Neuron (in vitro differentiated cells): Measurements from ENCODE around the gene ANO6.
A peak's percentile ranks its signal among the peaks of the same experiment; 100 is the strongest.
"Not testable (repeated sequence)": the region's sequence is repeated elsewhere in the genome, so short reads cannot be mapped to it uniquely, and the experiment has no call there.

Experiments used
- H2AFZ ChIP-seq: one replicate; pipeline ENCODE4 v1.6.1; 2013; ENCODE audit warnings: low read depth, mild to moderate bottlenecking, inconsistent platforms, low read length, moderate library complexity
- H3K27me3 ChIP-seq: one replicate; pipeline ENCODE4 v1.6.1; 2013; ENCODE audit warnings: low read length; ENCODE audit not compliant: insufficient read depth
- H3K36me3 ChIP-seq: one replicate; pipeline ENCODE4 v1.6.1; 2013; ENCODE audit warnings: low read length; ENCODE audit not compliant: insufficient read depth
- H3K4me1 ChIP-seq: one replicate; pipeline ENCODE4 v1.6.1; 2013; ENCODE audit warnings: low read length; ENCODE audit not compliant: insufficient read depth
- H3K4me3 ChIP-seq: 2 replicates; pipeline ENCODE4 v1.5.1; 2013; ENCODE audit warnings: mild to moderate bottlenecking, low read length, moderate library complexity
- H3K9me3 ChIP-seq: one replicate; pipeline ENCODE4 v1.6.1; 2013; ENCODE audit warnings: low read length

ANO6 gene

GRCh38 chr12:45215419-45216229 lies at the start of gene ANO6:
TSS of gene ANO6 (plus strand) at chr12:45216095. CDS start at chr12:45216322, 227 bp downstream.
- H3K4me3 ChIP-seq, result peak within 1 kb of the TSS; percentile 51
- no peaks in the 10 kb centered on the region for H3K9me3 ChIP-seq
- H3K36me3 ChIP-seq, result no peaks in the 10 kb centered on the region
- peaks cover 8% of the 10 kb centered on the region for H3K4me1 ChIP-seq
- H2AFZ ChIP-seq, result peak within 1 kb of the TSS; percentile 92
- H3K27me3 ChIP-seq, result no peaks in the 10 kb centered on the region

- H3K9me3 ChIP-seq, result no peaks in the 10 kb centered on the region
- H3K4me3 ChIP-seq, result no peak overlapping the region
These were observed 46.9 kb upstream of the ANO6 start for GRCh38 chr12:45168976-45169375.

GRCh38 chr12:45170456-45171042 lies 45.3 kb upstream of the ANO6 start:
- Histone ChIP-seq H3K36me3 (peaks cover 1% of the 10 kb centered on the region), H3K27me3 (no peaks in the 10 kb centered on the region), H3K9me3 (peaks cover 4% of the 10 kb centered on the region), H3K4me3 (no peak overlapping the region), H3K4me1 (no peaks in the 10 kb centered on the region), H2AFZ (no peak overlapping the region)

More at GRCh38 chr12:45168976-45169375, 46.9 kb upstream of the ANO6 start:
- Histone ChIP-seq H3K36me3 (no peaks in the 10 kb centered on the region), H3K4me1 (no peaks in the 10 kb centered on the region), H3K27me3 (no peaks in the 10 kb centered on the region), H2AFZ (no peak overlapping the region)

GRCh38 chr12:45173293-45173692 lies 42.6 kb upstream of the ANO6 start:
- not testable (repeated sequence) for H3K4me1 ChIP-seq, H3K36me3 ChIP-seq, H2AFZ ChIP-seq

GRCh38 chr12:45174595-45174994 lies 41.3 kb upstream of the ANO6 start:
- Histone ChIP-seq H3K36me3 (peaks cover 1% of the 10 kb centered on the region), H3K4me1 (no peaks in the 10 kb centered on the region), H2AFZ (no peak overlapping the region), H3K27me3 (no peaks in the 10 kb centered on the region), H3K9me3 (peaks cover 7% of the 10 kb centered on the region), H3K4me3 (no peak overlapping the region)

More at GRCh38 chr12:45173293-45173692, 42.6 kb upstream of the ANO6 start:
- not testable (repeated sequence) for H3K27me3 ChIP-seq, H3K9me3 ChIP-seq, H3K4me3 ChIP-seq

- H2AFZ ChIP-seq, result no peak overlapping the region
- H3K36me3 ChIP-seq, result peaks cover 1% of the 10 kb centered on the region
- no peaks in the 10 kb centered on the region for H3K4me1 ChIP-seq
- H3K4me3 ChIP-seq, result no peak overlapping the region
- H3K9me3 ChIP-seq, result peaks cover 7% of the 10 kb centered on the region
- H3K27me3 ChIP-seq, result no peaks in the 10 kb centered on the region
These were observed 37.1 kb upstream of the ANO6 start for GRCh38 chr12:45178771-45179170.

GRCh38 chr12:45182511-45182910 lies 33.4 kb upstream of the ANO6 start:
- H3K4me3 ChIP-seq, result no peak overlapping the region
- H3K36me3 ChIP-seq, result no peaks in the 10 kb centered on the region
- H2AFZ ChIP-seq, result no peak overlapping the region
- peaks cover 3% of the 10 kb centered on the region for H3K9me3 ChIP-seq
- H3K27me3 ChIP-seq, result no peaks in the 10 kb centered on the region
- no peaks in the 10 kb centered on the region for H3K4me1 ChIP-seq

- no peak overlapping the region for H3K4me3 ChIP-seq
- H3K9me3 ChIP-seq, result peaks cover 3% of the 10 kb centered on the region
- no peaks in the 10 kb centered on the region for H3K27me3 ChIP-seq
- no peaks in the 10 kb centered on the region for H3K36me3 ChIP-seq
- no peaks in the 10 kb centered on the region for H3K4me1 ChIP-seq
- no peak overlapping the region for H2AFZ ChIP-seq
These were observed 32.6 kb upstream of the ANO6 start for GRCh38 chr12:45183246-45183645.

GRCh38 chr12:45184147-45184963 lies 31.5 kb upstream of the ANO6 start:
- H3K36me3 ChIP-seq, result no peaks in the 10 kb centered on the region
- H2AFZ ChIP-seq, result no peak overlapping the region
- no peaks in the 10 kb centered on the region for H3K27me3 ChIP-seq
- no peaks in the 10 kb centered on the region for H3K9me3 ChIP-seq
- no peaks in the 10 kb centered on the region for H3K4me1 ChIP-seq
- H3K4me3 ChIP-seq, result no peak overlapping the region

- Histone ChIP-seq H2AFZ (no peak overlapping the region), H3K9me3 (peaks cover 2% of the 10 kb centered on the region), H3K27me3 (no peaks in the 10 kb centered on the region), H3K4me1 (no peaks in the 10 kb centered on the region), H3K4me3 (no peak overlapping the region), H3K36me3 (no peaks in the 10 kb centered on the region)
These were observed 29.1 kb upstream of the ANO6 start for GRCh38 chr12:45186762-45187161.

GRCh38 chr12:45189766-45190403 lies 26.0 kb upstream of the ANO6 start:
- H3K9me3 ChIP-seq, result peaks cover 2% of the 10 kb centered on the region
- no peaks in the 10 kb centered on the region for H3K36me3 ChIP-seq
- H3K27me3 ChIP-seq, result no peaks in the 10 kb centered on the region
- no peak overlapping the region for H3K4me3 ChIP-seq
- no peaks in the 10 kb centered on the region for H3K4me1 ChIP-seq
- no peak overlapping the region for H2AFZ ChIP-seq

GRCh38 chr12:45191239-45191638 lies 24.7 kb upstream of the ANO6 start:
- H2AFZ ChIP-seq, result no peak overlapping the region
- H3K9me3 ChIP-seq, result peaks cover 2% of the 10 kb centered on the region
- H3K36me3 ChIP-seq, result no peaks in the 10 kb centered on the region
- no peaks in the 10 kb centered on the region for H3K27me3 ChIP-seq
- H3K4me1 ChIP-seq, result no peaks in the 10 kb centered on the region
- H3K4me3 ChIP-seq, result no peak overlapping the region

- Histone ChIP-seq H3K27me3 (no peaks in the 10 kb centered on the region), H3K4me3 (no peak overlapping the region), H3K4me1 (no peaks in the 10 kb centered on the region), H3K36me3 (no peaks in the 10 kb centered on the region), H2AFZ (no peak overlapping the region), H3K9me3 (peaks cover 4% of the 10 kb centered on the region)
These were observed 23.2 kb upstream of the ANO6 start for GRCh38 chr12:45192707-45193106.
